SK-N-SH (cell line): ENCODE results near the gene UNC5CL. TPM values are rescaled to one million over a fixed set of nuclear protein-coding genes. Genes with fewer than 3 reads are reported as not detected.

ENCODE experiments used
- CTCF ChIA-PET: fragments of 300-600, 350-600 bp; formaldehyde crosslinking; extraction: SDS; loops from one replicate; lab custom pipeline; 2021; lab: Yijun Ruan, JAX
- POLR2A ChIA-PET: fragments of 350-600 bp; sonication (Branson Sonifier 250); formaldehyde crosslinking; extraction: SDS; loops from one replicate; lab custom pipeline; 2020; ENCODE audit warnings: antibody characterized with exemption, inconsistent platforms; lab: Yijun Ruan, JAX
- DNase-seq: peaks from one replicate; pipeline ENCODE4 v3.0.0; 2012
- H2AFZ ChIP-seq: fragments of 200-600 bp; sonication (generic); 2 replicates; pipeline ENCODE4 v1.8.1; 2016; ENCODE audit warnings: antibody characterized with exemption, mild to moderate bottlenecking, low read depth
- H3F3A ChIP-seq: fragments of 200-600 bp; sonication (generic); replicated peaks from 2 replicates; pipeline ENCODE3; 2016; ENCODE audit warnings: antibody characterized with exemption, mild to moderate bottlenecking; ENCODE audit not compliant: insufficient read depth
- H3K27ac ChIP-seq, 2 experiments: fragments of 200-500 bp in 1 of 2; fragments of 200-600 bp in 1 of 2; sonication (Bioruptor generic) in 1 of 2; sonication (generic), shearing (Covaris generic) in 1 of 2; 2 replicates each; pipeline versions ENCODE4 v1.5.1 to v1.6.1; 2014 to 2016; ENCODE audit warnings: low read depth in 2 of 2, inconsistent platforms in 1 of 2, low read length in 1 of 2, mild to moderate bottlenecking in 1 of 2, mixed read lengths in 1 of 2
- H3K27me3 ChIP-seq: fragments of 200-600 bp; sonication (generic), shearing (Covaris generic); 2 replicates; pipeline ENCODE4 v1.6.1; 2016; ENCODE audit warnings: mixed run types; ENCODE audit not compliant: insufficient read depth
- H3K36me3 ChIP-seq, 2 experiments: fragments of 200-500 bp in 1 of 2; fragments of 200-600 bp in 1 of 2; sonication (Bioruptor generic) in 1 of 2; sonication (generic) in 1 of 2; replicated peaks in 1 of 2; 2 replicates each; pipeline versions ENCODE3 to v1.5.1; 2014 to 2016; ENCODE audit warnings: low read length in 1 of 2, mild to moderate bottlenecking in 1 of 2; ENCODE audit not compliant: insufficient read depth in 2 of 2, control insufficient read depth in 1 of 2
- H3K4me1 ChIP-seq, 2 experiments: fragments of 200-500 bp in 1 of 2; fragments of 200-600 bp in 1 of 2; sonication (Bioruptor generic) in 1 of 2; sonication (generic), shearing (Covaris generic) in 1 of 2; 2 replicates each; pipeline versions ENCODE4 v1.5.1 to v1.6.1; 2014 to 2016; ENCODE audit warnings: low read depth in 1 of 2, low read length in 1 of 2, mixed run types in 1 of 2; ENCODE audit not compliant: insufficient read depth in 2 of 2, control insufficient read depth in 1 of 2
- H3K4me2 ChIP-seq: fragments of 200-600 bp; sonication (generic), shearing (Covaris generic); 2 replicates; pipeline ENCODE4 v1.6.1; 2017; ENCODE audit warnings: mixed run types
- H3K4me3 ChIP-seq, 2 experiments: fragments of 200-500 bp in 1 of 2; fragments of 200-600 bp in 1 of 2; sonication (Bioruptor generic) in 1 of 2; sonication (generic), shearing (Covaris generic) in 1 of 2; 2 replicates each; pipeline versions ENCODE4 v1.5.1 to v1.8.1; 2014 to 2016; ENCODE audit warnings: low read depth in 2 of 2, inconsistent platforms in 1 of 2, low read length in 1 of 2, mild to moderate bottlenecking in 1 of 2, mixed read lengths in 1 of 2, moderate library complexity in 1 of 2
- H3K79me2 ChIP-seq: fragments of 200-600 bp; sonication (generic); 2 replicates; pipeline ENCODE4 v1.8.1; 2017; ENCODE audit warnings: mild to moderate bottlenecking; ENCODE audit not compliant: insufficient read depth
- H3K9ac ChIP-seq: fragments of 200-600 bp; sonication (generic); 2 replicates; pipeline ENCODE4 v1.6.1; 2017; ENCODE audit warnings: mixed run types
- H3K9me2 ChIP-seq: fragments of 200-600 bp; sonication (generic); 2 replicates; pipeline ENCODE4 v1.6.1; 2017; ENCODE audit warnings: mixed run types
- H3K9me3 ChIP-seq: fragments of 200-600 bp; sonication (generic); 2 replicates; pipeline ENCODE4 v1.6.1; 2017; ENCODE audit warnings: mixed run types, mild to moderate bottlenecking, moderate library complexity
- H4K20me1 ChIP-seq: fragments of 200-600 bp; sonication (generic); 2 replicates; pipeline ENCODE4 v1.6.1; 2017; ENCODE audit warnings: mild to moderate bottlenecking, mixed run types; ENCODE audit not compliant: insufficient read depth
- CHD2 ChIP-seq: fragments of 150-350 bp; IDR thresholded peaks from 2 replicates; pipeline ENCODE4 v1.6.1; 2018; ENCODE audit warnings: low read length; ENCODE audit not compliant: partially characterized antibody
- ELF1 ChIP-seq: IDR thresholded peaks from 2 replicates; pipeline ENCODE4 v1.4.0; 2012
- FOXM1 ChIP-seq: IDR thresholded peaks from 2 replicates; pipeline ENCODE4 v1.4.0; 2012; ENCODE audit warnings: low read depth, mild to moderate bottlenecking
- GABPA ChIP-seq: IDR thresholded peaks from 2 replicates; pipeline ENCODE4 v1.4.0; 2012; ENCODE audit warnings: low read depth, mild to moderate bottlenecking
- RAD21 ChIP-seq: IDR thresholded peaks from 2 replicates; pipeline ENCODE4 v1.6.1; 2012; ENCODE audit warnings: mild to moderate bottlenecking, low read length
- RCOR1 ChIP-seq: fragments of 150-350 bp; IDR thresholded peaks from 2 replicates; pipeline ENCODE4 v1.6.1; 2017; ENCODE audit warnings: antibody characterized with exemption, low read length
- RFX5 ChIP-seq: IDR thresholded peaks from 2 replicates; pipeline ENCODE4 v1.6.1; 2012; ENCODE audit warnings: mild to moderate bottlenecking, improper control_type of control experiment, low read length
- RXRA ChIP-seq: IDR thresholded peaks from 2 replicates; pipeline ENCODE4 v1.4.0; 2012; ENCODE audit warnings: low read depth, mild to moderate bottlenecking, borderline replicate concordance
- SIN3A ChIP-seq: IDR thresholded peaks from 2 replicates; pipeline ENCODE4 v1.6.1; 2012; ENCODE audit warnings: low read depth, mild to moderate bottlenecking, low read length, moderate library complexity, borderline replicate concordance
- SMC3 ChIP-seq: IDR thresholded peaks from 2 replicates; pipeline ENCODE4 v1.6.1; 2012; ENCODE audit warnings: low read depth, low read length, improper control_type of control experiment
- TCF12 ChIP-seq: IDR thresholded peaks from 2 replicates; pipeline ENCODE4 v1.4.0; 2012
- TEAD4 ChIP-seq: IDR thresholded peaks from 2 replicates; pipeline ENCODE4 v1.4.0; 2012; ENCODE audit warnings: mild to moderate bottlenecking, borderline replicate concordance; ENCODE audit not compliant: insufficient read depth
- YY1 ChIP-seq: IDR thresholded peaks from 2 replicates; pipeline ENCODE4 v1.4.0; 2012; ENCODE audit warnings: low read depth, mild to moderate bottlenecking
- WGBS: methylation state at CpG from one replicate; pipeline ENCODE4 v1.1.6; 2017; ENCODE audit warnings: low lambda C conversion rate; 5-methylcytosine and 5-hydroxymethylcytosine counted together
- polyA plus RNA-seq, 3 experiments: library from polyadenylated mRNA; depleted of rRNA; stranded (reverse); fragments of >200 nt; gene quantifications; 2 replicates each; pipeline ENCODE4 v1.2.3, GENCODE V29; 2012
- TF ChIP-seq, protein P1 (sequence below): IDR thresholded peaks from 2 replicates; pipeline ENCODE4 v1.4.0; 2012; ENCODE audit warnings: low read depth
- TF ChIP-seq, protein P2 (sequence below): fragments of 150-350 bp; IDR thresholded peaks from 2 replicates; pipeline ENCODE4 v1.6.1; 2016; ENCODE audit warnings: mild to moderate bottlenecking, low read depth, low read length
- TF ChIP-seq, protein P3 (sequence below): IDR thresholded peaks from 2 replicates; pipeline ENCODE4 v1.4.0; 2012; ENCODE audit warnings: low read depth, borderline replicate concordance
- TF ChIP-seq, protein P4 (sequence below): IDR thresholded peaks from 2 replicates; pipeline ENCODE4 v1.4.0; 2012; ENCODE audit warnings: low read depth, borderline replicate concordance
- TF ChIP-seq, protein P5 (sequence below): fragments of 200-600 bp; sonication (generic); IDR thresholded peaks from 2 replicates; pipeline ENCODE4 v1.6.1; 2017; ENCODE audit warnings: antibody characterized with exemption, mild to moderate bottlenecking, moderate library complexity
- TF ChIP-seq, protein P6 (sequence below): IDR thresholded peaks from 2 replicates; pipeline ENCODE4; 2012

Gene UNC5CL
- polyA plus RNA-seq, 1 of the 3 experiments (the other 2 are of a cell fraction), result 0.10 TPM

DNA sequence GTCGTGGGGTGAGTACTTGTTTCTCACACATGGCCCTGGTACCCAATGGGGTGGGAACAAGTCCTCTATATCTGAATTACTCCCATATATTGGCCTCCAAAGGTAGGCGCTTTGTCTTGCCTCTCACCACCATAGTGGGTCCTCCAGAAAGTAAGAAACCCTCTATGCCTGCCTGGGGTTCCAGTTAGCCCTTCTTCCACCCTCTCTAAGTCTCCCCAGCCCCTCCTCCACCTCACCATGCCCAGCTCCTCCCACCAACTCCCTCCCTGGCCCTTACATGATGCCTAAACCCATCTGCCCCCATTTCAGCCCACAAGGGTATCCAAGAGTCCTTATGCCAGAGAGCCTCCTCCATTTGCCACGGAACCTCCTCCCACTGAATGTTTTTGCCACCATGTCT, 4.1 kb upstream of the UNC5CL start:
- no peaks in the 10 kb centered on the region for H3F3A ChIP-seq
- ChIA-PET POLR2A (no interaction called here), CTCF (interaction anchor here (1.2 kb wide), 1 partner anchor 15 kb away, joined by 4 read pairs; no protein-coding TSS in a partner anchor)
- H3K4me2 ChIP-seq, result no peak overlapping the region
- 82% methylated on average over 3 of the region's 3 CpGs for WGBS
- no peaks in the 10 kb centered on the region for H3K9me2 ChIP-seq
- H3K4me1 ChIP-seq, result no peaks in the 10 kb centered on the region; a peak in 1 of 4 replicates
- TF ChIP-seq RFX5 (no peak), ELF1 (no peak), CHD2 (no peak)
- TF ChIP-seq, protein P1, sequence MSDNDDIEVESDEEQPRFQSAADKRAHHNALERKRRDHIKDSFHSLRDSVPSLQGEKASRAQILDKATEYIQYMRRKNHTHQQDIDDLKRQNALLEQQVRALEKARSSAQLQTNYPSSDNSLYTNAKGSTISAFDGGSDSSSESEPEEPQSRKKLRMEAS, result no peak
- no peaks in the 10 kb centered on the region for H3K27me3 ChIP-seq
- H3K36me3 ChIP-seq, result no peaks in the 10 kb centered on the region
- H4K20me1 ChIP-seq, result no peaks in the 10 kb centered on the region
- H3K27ac ChIP-seq, result no peak overlapping the region
- no peak overlapping the region for H3K4me3 ChIP-seq
- H3K9me3 ChIP-seq, result no peaks in the 10 kb centered on the region
- H3K9ac ChIP-seq, result no peak overlapping the region
- no peak for DNase-seq
- H2AFZ ChIP-seq, result no peak overlapping the region
- no peaks in the 10 kb centered on the region for H3K79me2 ChIP-seq

DNA sequence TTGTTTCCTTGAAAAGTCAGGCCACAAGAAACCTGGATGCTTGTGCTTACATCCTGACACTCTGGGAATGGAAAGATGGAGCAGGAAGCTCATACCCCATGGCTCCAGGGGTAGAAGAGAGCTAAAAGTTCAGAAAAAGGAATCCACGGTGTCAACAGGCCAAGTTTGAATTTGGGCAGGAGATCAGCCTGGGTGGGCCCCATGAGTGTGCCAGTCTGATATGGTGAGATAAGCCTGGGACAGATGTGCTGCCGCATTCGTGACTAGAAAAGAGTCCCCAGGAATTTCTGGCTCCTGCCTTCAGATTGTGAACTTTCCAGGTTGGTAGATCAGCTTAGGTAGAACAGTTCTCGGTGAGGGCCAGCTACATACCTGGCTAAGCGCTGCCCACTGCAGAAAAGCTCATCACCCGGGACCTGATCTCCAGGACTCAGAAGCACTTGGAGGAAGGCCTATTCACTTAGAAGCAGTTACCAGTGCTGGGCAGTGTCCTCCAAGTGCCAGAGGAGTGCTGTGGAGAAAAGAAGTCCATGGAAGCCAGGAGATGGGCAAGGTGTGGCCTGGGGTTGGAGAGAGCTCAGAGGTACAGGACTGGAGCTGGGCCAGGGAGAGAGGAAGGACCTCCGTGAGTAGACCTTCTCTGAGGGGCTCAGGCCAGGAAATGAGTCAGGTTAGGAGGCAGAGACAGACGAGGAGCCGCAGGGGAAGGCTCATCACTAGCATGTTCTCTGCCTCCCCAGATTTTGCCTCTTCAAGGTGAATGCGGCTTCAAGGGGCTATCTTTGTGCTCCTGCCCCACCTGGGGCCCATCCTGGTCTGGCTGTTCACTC, 3.4 kb upstream of the UNC5CL start, which contains the start of gene TSPO2:
TSPO2 (plus strand) TSS at position 242 of the 830 bp plus-strand sequence; CDS start at position 761, 519 bp downstream.
- H2AFZ ChIP-seq, result no peak within 1 kb of the TSS
- H3F3A ChIP-seq, result no peaks in the 10 kb centered on the region
- POLR2A ChIA-PET, result no interaction called here
- no peaks in the 10 kb centered on the region for H3K79me2 ChIP-seq
- no peaks in the 10 kb centered on the region for H3K9me3 ChIP-seq
- H3K4me3 ChIP-seq, result no peak within 1 kb of the TSS
- H3K4me2 ChIP-seq, result no peak within 1 kb of the TSS
- TF ChIP-seq RCOR1, result no peak
- no peak for TF ChIP-seq TEAD4
- TF ChIP-seq ELF1, result no peak
- TF ChIP-seq RAD21, result no peak
- TF ChIP-seq, protein P2, sequence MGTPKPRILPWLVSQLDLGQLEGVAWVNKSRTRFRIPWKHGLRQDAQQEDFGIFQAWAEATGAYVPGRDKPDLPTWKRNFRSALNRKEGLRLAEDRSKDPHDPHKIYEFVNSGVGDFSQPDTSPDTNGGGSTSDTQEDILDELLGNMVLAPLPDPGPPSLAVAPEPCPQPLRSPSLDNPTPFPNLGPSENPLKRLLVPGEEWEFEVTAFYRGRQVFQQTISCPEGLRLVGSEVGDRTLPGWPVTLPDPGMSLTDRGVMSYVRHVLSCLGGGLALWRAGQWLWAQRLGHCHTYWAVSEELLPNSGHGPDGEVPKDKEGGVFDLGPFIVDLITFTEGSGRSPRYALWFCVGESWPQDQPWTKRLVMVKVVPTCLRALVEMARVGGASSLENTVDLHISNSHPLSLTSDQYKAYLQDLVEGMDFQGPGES, result no peak
- no peak for TF ChIP-seq RXRA
- TF ChIP-seq SIN3A, result no peak
- no peak for TF ChIP-seq SMC3
- no peak for TF ChIP-seq TCF12
- no peak for TF ChIP-seq YY1
- TF ChIP-seq, protein P3, sequence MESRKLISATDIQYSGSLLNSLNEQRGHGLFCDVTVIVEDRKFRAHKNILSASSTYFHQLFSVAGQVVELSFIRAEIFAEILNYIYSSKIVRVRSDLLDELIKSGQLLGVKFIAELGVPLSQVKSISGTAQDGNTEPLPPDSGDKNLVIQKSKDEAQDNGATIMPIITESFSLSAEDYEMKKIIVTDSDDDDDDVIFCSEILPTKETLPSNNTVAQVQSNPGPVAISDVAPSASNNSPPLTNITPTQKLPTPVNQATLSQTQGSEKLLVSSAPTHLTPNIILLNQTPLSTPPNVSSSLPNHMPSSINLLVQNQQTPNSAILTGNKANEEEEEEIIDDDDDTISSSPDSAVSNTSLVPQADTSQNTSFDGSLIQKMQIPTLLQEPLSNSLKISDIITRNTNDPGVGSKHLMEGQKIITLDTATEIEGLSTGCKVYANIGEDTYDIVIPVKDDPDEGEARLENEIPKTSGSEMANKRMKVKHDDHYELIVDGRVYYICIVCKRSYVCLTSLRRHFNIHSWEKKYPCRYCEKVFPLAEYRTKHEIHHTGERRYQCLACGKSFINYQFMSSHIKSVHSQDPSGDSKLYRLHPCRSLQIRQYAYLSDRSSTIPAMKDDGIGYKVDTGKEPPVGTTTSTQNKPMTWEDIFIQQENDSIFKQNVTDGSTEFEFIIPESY, result no peak
- TF ChIP-seq, protein P4, sequence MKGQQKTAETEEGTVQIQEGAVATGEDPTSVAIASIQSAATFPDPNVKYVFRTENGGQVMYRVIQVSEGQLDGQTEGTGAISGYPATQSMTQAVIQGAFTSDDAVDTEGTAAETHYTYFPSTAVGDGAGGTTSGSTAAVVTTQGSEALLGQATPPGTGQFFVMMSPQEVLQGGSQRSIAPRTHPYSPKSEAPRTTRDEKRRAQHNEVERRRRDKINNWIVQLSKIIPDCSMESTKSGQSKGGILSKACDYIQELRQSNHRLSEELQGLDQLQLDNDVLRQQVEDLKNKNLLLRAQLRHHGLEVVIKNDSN, result no peak
- TF ChIP-seq, protein P5, sequence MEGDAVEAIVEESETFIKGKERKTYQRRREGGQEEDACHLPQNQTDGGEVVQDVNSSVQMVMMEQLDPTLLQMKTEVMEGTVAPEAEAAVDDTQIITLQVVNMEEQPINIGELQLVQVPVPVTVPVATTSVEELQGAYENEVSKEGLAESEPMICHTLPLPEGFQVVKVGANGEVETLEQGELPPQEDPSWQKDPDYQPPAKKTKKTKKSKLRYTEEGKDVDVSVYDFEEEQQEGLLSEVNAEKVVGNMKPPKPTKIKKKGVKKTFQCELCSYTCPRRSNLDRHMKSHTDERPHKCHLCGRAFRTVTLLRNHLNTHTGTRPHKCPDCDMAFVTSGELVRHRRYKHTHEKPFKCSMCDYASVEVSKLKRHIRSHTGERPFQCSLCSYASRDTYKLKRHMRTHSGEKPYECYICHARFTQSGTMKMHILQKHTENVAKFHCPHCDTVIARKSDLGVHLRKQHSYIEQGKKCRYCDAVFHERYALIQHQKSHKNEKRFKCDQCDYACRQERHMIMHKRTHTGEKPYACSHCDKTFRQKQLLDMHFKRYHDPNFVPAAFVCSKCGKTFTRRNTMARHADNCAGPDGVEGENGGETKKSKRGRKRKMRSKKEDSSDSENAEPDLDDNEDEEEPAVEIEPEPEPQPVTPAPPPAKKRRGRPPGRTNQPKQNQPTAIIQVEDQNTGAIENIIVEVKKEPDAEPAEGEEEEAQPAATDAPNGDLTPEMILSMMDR, result no peak
- no peak for TF ChIP-seq CHD2
- TF ChIP-seq FOXM1, result no peak
- TF ChIP-seq, protein P6, sequence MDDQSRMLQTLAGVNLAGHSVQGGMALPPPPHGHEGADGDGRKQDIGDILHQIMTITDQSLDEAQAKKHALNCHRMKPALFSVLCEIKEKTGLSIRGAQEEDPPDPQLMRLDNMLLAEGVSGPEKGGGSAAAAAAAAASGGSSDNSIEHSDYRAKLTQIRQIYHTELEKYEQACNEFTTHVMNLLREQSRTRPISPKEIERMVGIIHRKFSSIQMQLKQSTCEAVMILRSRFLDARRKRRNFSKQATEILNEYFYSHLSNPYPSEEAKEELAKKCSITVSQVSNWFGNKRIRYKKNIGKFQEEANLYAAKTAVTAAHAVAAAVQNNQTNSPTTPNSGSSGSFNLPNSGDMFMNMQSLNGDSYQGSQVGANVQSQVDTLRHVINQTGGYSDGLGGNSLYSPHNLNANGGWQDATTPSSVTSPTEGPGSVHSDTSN, result no peak
- no peak for TF ChIP-seq GABPA
- no peak within 1 kb of the TSS for H3K9ac ChIP-seq
- CTCF ChIA-PET, result interaction anchor here (1.2 to 4.2 kb wide), 2 partner anchors 14 kb away, joined by 4 to 30 read pairs; no protein-coding TSS in a partner anchor
- no peak for DNase-seq
- no peaks in the 10 kb centered on the region for H4K20me1 ChIP-seq
- no peaks in the 10 kb centered on the region for H3K9me2 ChIP-seq
- H3K27me3 ChIP-seq, result no peaks in the 10 kb centered on the region
- no peak within 1 kb of the TSS for H3K27ac ChIP-seq
- 75% methylated on average over 5 of the region's 10 CpGs for WGBS
- H3K36me3 ChIP-seq, result no peaks in the 10 kb centered on the region
- no peaks in the 10 kb centered on the region; a peak in 1 of 4 replicates for H3K4me1 ChIP-seq
